Measurements from ENCODE around the gene EYA4. TPM values are rescaled to one million over a fixed set of nuclear protein-coding genes. Genes with fewer than 3 reads are reported as not detected.

EYA4 gene
- polyA plus RNA-seq, 5 donors, result 5.3 to 10.5 (median 8.6) TPM

DNA sequence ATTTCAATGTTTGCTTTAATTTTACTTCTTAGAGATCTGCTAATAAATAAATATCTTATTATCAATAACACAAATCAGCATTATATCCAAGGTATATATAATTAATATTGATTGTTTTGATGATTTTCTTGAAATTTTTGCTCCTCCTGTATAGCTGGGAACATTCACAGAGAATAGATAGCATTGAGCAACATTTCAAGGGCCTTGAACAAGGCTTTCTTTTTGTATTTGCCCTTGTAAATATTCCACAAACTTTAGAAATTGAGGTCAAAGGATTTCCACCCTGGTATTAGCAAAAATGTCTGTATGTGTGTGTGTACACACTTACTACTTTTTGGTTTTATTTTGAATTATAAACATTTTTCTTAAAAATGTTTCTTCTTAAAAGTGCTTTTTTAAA, 205.6 kb downstream of the EYA4 start:
- DNase-seq, result no peak

GRCh38 chr6:133447924-133448323, 206.8 kb downstream of the EYA4 start:
- DNase-seq, result no peak

- DNase-seq, result no peak
Measured at GRCh38 chr6:133456439-133456838, 215.3 kb downstream of the EYA4 start.

DNA sequence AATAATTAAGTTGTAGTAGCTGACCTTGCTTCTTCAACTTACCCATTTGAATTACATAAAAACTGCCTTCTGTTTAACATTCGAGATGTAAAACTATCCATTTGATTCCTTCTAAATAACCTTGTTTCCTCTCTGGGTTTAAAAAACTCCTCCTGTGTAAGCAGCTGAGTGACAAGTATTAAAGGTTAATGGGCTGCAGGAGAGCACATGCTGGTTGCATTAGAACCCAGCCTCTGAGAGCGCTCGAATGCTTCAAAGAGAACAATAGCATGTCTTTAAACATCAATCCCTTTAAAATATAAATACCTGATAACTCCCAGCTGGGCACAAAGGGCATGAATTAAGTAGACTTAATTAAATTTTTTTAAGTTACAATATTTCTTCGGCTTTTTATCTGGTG, 215.8 kb downstream of the EYA4 start:
- DNase-seq, result no peak

GRCh38 chr6:133460101-133460500, 218.9 kb downstream of the EYA4 start:
- peak in 1 of 2 donors; percentile 8 for DNase-seq

DNA sequence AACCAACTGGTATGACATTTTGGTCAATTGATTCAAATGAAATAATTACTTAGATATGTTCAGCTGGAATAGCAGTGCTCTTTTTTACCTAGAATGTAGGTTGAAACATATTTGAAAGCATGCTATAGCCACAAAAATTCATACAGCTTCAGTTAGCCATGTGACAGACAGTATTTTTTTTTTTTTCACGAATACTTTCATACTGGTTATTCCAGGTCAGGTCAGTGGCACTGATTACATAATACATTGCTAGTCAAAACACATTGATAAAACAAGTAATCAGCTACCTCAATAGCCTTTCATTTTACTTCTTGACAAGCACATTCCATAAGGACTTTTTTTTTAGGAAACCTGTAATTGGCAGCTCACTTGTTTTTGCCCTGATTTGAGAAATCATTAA, 222.6 kb downstream of the EYA4 start:
- no peak for DNase-seq

DNA sequence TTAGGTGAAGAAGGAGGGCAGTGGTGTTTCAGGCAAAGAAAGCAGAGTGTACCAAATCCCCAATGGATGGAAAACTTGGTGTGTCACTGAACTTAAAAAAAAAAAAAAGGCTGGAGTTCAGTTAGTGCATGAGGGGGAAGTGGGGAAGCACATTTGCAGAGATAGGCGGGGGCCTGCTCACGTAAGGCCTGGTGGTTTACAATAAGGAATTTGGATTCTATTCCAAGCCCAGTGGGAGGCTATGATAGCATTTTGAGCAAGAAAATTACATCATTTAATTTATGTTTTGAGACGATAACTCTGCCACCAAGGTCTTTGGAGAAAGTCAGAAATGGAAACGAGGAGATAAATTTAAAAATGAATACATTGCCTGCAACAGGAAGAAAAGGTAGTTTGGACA, 225.5 kb downstream of the EYA4 start:
- no peak for DNase-seq

- DNase-seq, result no peak
Measured at GRCh38 chr6:133467231-133467981, 226.2 kb downstream of the EYA4 start.

GRCh38 chr6:133467982-133468380, 226.8 kb downstream of the EYA4 start:
- no peak for DNase-seq

DNA sequence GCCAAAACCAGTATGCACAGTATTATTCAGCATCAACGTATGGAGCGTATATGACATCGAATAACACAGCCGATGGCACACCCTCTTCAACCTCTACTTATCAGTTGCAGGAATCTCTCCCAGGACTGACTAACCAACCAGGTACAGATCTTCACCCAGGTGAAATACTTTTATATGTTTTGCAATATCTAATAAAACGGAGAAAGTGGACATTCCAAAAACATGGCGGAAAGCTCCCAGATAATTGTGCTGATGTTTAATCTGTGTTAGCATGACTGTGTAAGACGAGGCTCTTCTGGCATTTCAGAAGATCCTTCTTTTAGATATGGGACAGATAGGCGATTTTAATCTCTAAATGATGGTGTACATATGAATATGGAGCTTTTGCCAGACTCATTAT, 227.4 kb downstream of the EYA4 start:
- DNase-seq, result no peak

DNA sequence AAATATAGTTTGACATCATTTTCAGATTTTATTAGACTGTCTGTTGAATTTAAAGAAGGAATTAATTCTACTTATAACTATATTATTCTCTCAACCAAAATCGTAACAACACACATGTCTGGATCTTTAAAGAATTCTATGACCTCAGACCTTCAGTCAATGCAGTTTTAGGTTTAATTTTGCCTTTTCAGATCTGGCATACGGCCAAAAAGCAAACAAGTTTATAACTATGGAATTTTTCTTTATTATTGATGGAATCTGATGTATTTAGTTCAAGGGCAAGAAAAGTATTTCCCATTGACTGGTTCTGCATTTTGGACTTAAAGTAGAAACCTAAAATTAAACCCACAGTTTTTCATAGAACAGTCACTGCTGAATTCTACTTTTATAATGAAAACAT, 233.4 kb downstream of the EYA4 start:
- DNase-seq, result no peak

- no peak for DNase-seq
Measured at GRCh38 chr6:133478673-133479072, 237.5 kb downstream of the EYA4 start.

DNA sequence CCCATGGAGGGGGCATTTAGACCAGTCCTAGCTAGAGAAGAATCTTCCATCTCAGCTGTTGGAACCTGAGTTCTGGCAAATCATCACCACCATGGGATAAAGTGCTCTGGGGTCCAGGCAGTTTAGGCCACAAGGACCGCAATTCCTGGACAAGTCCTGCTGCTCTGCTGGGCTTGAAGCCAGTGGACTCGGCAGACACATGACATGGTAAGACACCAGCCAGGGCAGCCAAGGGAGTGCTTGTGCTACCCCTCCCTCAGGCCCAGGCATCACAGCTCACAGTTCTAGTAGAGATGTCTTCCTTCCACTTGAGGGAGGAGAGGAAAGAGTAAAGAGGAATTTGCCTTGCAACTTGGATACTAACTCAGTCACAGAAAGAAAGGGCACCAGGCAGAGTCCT, 246.0 kb downstream of the EYA4 start:
- DNase-seq, result no peak

DNA sequence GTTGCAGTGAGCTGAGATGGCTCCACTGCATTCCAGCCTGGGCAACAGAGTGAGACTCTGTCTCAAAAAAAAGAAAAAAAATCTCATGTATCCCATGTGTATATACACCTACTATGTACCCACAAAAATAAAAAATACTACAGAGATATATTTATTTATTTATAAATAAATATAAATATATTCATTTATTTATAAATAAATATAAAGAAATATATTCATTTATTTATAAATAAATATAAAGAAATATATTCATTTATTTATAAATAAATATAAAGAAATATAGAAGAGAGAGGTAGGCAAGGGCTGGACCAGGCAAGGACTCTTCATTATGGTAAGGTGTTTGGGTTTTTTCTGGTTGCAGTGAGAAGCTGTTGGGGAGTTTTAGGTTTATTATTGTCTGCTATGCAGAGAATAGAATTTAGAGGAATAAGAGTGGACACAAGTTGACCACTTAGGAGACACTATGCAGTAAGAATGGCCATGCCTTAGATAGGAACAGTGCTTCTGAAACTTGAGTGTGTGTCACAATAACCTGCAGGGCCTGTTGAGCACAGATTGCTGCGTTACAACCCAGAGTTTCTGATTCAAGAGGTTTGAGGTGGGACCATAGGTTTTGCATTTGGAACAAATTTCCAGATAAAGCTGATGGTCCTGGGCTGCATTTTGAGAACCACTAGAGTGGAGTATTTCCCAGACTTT, 254.2 kb downstream of the EYA4 start:
- DNase-seq, result no peak

GRCh38 chr6:133499662-133500061, 258.5 kb downstream of the EYA4 start:
- no peak for DNase-seq

- DNase-seq, result no peak
Measured at GRCh38 chr6:133501675-133502270, 260.6 kb downstream of the EYA4 start.

DNA sequence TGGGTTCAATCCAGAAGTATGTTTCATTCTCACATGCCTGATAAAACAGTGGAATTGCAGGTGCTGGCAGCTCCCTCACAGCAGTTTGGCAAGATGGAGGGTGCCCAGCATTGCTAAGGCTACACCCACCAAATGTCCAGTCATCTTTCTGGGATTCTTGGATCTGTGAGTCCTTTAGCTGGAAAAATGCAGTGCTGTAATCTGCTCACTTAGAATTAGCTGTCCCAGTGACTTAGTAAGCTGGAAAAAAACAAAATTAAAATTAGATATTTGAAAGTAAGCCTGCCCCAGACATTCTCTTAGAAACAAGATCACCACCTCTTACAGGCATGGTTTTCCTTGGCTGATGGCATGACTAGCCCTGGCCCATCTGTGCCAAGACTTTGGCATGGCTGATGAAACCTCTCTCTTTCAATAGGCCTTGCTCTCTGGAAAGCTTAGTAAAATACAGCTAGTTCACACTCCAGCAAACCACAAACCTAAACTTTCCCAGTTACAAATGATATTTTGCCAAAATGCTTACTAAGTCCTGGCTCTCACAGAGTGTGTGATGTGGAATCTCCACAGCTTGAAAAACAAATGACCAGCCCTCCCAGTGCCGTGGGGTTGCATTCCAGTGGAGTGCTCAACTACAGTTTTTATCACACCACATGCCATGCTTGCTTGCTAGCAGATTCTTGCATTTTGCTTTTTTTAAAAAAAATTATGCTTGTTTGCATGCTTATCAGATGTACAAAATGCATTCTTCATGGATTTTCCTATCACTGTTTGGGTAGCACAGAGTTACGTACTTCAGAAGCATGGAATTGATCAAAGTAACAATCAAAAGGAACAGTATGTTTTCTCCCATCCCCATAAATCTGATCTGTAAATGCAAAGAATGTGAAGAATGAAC, 261.5 kb downstream of the EYA4 start:
- DNase-seq, result no peak

DNA sequence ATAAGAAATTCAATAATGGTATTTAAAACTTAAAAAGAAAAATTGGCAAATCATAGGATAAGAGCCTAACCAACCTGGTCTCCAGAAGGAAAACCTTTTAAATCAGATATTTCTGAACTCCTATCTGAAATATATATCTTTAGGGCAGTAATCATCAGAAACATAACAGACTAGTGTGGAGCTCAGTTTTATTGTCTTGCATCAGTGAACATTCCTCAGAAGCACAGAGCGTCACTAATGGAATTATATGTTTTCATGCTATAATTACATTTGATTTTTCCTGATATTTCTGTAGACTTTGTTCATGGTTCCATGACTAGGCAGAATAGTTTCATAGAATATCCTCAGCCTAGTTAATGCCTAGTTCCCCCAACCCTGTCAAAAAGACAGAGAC, 262.2 kb downstream of the EYA4 start:
- DNase-seq, result no peak

DNA sequence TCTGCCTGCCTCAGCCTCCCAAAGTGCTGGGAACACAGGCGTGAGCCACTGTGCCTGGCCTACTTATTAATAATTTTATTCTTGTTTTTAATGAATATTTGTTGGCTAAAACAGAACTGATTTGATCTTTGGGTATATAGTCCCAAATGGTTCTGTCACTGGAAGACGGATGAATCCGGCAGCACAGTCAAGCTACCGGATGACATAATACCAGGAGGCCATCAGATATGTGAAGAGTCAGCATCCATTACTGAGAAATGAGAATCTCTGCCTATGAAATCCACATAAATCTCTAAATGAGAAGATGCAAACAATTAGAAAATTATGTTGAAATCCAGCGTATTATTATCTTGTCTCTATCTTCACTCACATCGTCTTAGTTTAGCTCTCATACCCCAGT, 263.0 kb downstream of the EYA4 start:
- DNase-seq, result no peak

DNA sequence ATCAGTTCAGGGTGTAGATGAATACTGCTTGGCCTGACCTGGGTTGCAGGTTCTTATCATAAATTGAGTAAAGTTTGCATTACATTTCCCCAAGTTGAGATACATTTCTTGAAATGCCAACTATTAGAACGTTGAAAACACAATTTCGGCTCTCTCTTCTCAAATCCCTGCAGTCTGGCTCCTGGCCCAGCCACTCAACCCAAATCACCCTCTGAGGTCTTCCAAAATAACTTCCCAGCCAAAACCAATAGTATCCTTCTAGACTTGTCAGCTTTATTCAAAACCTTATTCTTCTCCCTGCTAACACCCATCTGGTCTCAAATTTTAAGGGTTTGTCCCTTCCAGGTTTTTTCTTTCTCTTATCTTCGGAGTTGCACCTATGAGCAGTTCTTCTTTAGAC, 263.6 kb downstream of the EYA4 start:
- DNase-seq, result no peak

GRCh38 chr6:133505681-133506080, 264.5 kb downstream of the EYA4 start:
- DNase-seq, result no peak

GRCh38 chr6:133512410-133513016, 271.4 kb downstream of the EYA4 start:
- DNase-seq, result peak in 1 of 2 donors; percentile 59

Data from right lung (tissue), 5 donors.